ENCODE results near the gene SDK2.

GRCh38 chr17:73419881-73420280, 224.4 kb downstream of the SDK2 start:
- TF ChIP-seq, protein P1, sequence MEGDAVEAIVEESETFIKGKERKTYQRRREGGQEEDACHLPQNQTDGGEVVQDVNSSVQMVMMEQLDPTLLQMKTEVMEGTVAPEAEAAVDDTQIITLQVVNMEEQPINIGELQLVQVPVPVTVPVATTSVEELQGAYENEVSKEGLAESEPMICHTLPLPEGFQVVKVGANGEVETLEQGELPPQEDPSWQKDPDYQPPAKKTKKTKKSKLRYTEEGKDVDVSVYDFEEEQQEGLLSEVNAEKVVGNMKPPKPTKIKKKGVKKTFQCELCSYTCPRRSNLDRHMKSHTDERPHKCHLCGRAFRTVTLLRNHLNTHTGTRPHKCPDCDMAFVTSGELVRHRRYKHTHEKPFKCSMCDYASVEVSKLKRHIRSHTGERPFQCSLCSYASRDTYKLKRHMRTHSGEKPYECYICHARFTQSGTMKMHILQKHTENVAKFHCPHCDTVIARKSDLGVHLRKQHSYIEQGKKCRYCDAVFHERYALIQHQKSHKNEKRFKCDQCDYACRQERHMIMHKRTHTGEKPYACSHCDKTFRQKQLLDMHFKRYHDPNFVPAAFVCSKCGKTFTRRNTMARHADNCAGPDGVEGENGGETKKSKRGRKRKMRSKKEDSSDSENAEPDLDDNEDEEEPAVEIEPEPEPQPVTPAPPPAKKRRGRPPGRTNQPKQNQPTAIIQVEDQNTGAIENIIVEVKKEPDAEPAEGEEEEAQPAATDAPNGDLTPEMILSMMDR (conservative IDR thresholded peaks at IDR 0.05; ENCODE audit: low read depth, low read length): no peak
- TF ChIP-seq EZH2 (IDR thresholded peaks at IDR 0.05; ENCODE audit: borderline replicate concordance, low read depth, low read length, poor library complexity, severe bottlenecking): no peak
